T-helper 1 cell treated with Interleukin-12 subunit alpha and Interleukin-12 subunit beta and Interleukin-4 antibody, amounts not matched to agents 30 μg/mL and 1 μg/mL, for 36 hours (primary cell): ENCODE data around the gene UGT1A7.

Experiments used
- H3K27ac Mint-ChIP-seq: one replicate; pipeline ENCODE4 v1.8.0; 2021; ENCODE audit warnings: mild to moderate bottlenecking, mixed read lengths
- H3K27me3 Mint-ChIP-seq: one replicate; pipeline ENCODE4 v1.8.0; 2021; ENCODE audit warnings: low read depth, mixed read lengths
- H3K36me3 Mint-ChIP-seq: one replicate; pipeline ENCODE4 v1.8.0; 2021; ENCODE audit warnings: low read depth, mixed read lengths
- H3K4me1 Mint-ChIP-seq: one replicate; pipeline ENCODE4 v1.8.0; 2021; ENCODE audit warnings: low read depth, mixed read lengths
- H3K4me3 Mint-ChIP-seq: one replicate; pipeline ENCODE4 v1.8.0; 2021; ENCODE audit warnings: mild to moderate bottlenecking, moderate library complexity, mixed read lengths
- H3K9me3 Mint-ChIP-seq: one replicate; pipeline ENCODE4 v1.8.0; 2021; ENCODE audit warnings: mixed read lengths

UGT1A7 gene

DNA sequence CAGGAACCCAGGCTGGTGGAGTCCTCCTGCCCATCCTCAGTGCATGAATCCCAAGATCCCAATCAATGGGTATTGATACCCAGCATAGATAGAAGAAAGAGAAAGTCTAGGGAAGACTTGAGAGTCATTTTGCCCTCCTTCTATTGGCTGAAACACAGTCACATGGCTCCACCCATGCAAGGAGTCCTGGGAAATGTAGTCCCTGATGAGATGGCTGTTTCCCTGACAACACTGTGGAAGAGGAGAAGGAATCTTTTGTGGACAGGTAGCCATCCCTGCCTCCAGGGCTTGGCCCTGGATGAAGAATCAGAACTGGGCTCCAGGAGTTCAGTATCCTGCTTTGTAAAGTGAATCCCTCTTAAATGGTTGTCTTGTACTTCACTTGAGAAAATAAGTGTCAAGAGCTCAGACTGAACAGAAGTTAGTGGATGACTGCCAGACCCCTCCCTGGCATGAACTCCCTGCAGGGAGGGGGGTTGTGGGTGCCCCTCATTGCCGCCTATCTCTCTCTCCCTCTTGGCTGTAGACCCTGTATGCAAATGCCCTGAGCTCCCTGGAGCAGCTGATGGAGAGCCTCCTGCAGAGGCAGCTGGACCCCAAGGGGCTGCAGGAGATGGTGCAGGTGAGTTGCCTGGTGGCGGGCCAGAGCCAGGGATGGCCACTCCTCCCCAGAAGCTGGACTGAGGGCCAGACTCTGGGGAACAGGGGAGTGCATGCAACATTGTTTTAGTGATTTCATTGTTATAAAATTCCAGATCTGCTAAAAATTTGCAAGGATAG lies 132.5 kb downstream of the UGT1A7 start:
- no peaks in the 10 kb centered on the region for H3K4me1 Mint-ChIP-seq
- no peaks in the 10 kb centered on the region for H3K36me3 Mint-ChIP-seq
- H3K27me3 Mint-ChIP-seq, result no peaks in the 10 kb centered on the region
- no peak overlapping the region for H3K27ac Mint-ChIP-seq
- H3K4me3 Mint-ChIP-seq, result no peak overlapping the region
- H3K9me3 Mint-ChIP-seq, result no peaks in the 10 kb centered on the region

DNA sequence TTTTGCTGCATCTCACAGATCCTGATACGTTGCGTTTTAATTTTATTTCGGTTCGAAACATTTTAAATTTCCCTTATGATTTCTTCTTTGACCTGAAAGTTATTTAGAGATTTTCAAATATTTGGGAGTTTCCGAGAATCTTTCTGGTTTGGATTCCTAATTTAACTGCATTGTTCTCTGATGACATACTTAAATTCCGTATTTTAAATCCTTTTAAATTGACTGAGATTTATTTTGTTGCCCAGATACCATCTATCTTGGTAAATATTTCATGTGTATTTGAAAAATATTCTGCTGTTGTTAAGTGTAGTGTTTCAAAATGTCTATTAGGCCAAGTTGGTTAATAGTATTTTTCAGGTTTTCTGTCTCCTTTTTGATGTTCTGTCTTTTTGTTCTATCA lies 134.2 kb downstream of the UGT1A7 start:
- no peaks in the 10 kb centered on the region for H3K27me3 Mint-ChIP-seq
- no peaks in the 10 kb centered on the region for H3K9me3 Mint-ChIP-seq

DNA sequence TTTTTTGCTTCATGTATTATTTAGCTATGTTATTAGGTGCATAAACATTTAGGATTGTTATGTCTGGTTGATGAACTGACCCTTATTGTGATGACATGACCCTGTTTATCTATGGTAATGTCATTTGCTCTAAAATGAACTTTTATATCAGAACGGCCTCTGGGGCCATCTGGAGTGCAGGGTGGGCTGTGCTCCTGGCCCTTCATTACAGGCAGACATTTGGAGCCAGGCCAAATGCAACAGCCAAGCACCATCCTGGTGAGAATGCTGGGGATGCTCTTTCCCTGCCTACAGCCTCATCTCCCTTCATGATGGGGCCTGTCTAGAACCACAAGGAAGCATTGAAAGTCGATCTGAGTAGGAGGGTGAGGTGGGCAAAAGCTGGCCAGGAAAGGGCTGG lies 134.6 kb downstream of the UGT1A7 start:
- H3K9me3 Mint-ChIP-seq, result no peaks in the 10 kb centered on the region
- H3K36me3 Mint-ChIP-seq, result no peaks in the 10 kb centered on the region
- H3K4me1 Mint-ChIP-seq, result no peaks in the 10 kb centered on the region
- H3K4me3 Mint-ChIP-seq, result no peak overlapping the region
- H3K27ac Mint-ChIP-seq, result no peak overlapping the region
- H3K27me3 Mint-ChIP-seq, result no peaks in the 10 kb centered on the region

More for the DNA sequence above, 134.2 kb downstream of the UGT1A7 start:
- Mint-ChIP-seq H3K36me3 (no peaks in the 10 kb centered on the region), H3K4me1 (no peaks in the 10 kb centered on the region), H3K4me3 (no peak overlapping the region), H3K27ac (no peak overlapping the region)

DNA sequence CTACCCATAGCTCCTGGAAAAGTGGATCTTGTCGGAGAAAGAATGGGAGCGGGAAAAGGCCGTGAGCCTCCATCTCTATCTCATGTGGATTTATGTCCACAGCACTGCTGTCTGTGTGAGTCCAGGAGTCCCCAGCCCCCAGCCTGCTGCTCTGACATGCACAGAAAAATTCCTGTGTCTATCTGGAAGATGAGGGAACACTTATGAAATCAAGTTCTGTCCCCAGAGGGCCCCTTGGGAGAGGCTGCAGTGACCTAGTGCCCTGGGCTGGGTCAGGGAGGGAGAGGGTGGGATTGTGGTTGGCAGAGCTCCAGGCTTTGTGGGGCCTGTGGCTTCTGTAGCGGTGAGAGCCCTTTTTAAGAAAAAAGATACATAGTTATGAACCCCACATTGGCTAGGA lies 135.1 kb downstream of the UGT1A7 start:
- no peaks in the 10 kb centered on the region for H3K4me1 Mint-ChIP-seq
- H3K36me3 Mint-ChIP-seq, result no peaks in the 10 kb centered on the region
- no peaks in the 10 kb centered on the region for H3K27me3 Mint-ChIP-seq
- no peak overlapping the region for H3K4me3 Mint-ChIP-seq
- no peaks in the 10 kb centered on the region for H3K9me3 Mint-ChIP-seq
- H3K27ac Mint-ChIP-seq, result no peak overlapping the region

DNA sequence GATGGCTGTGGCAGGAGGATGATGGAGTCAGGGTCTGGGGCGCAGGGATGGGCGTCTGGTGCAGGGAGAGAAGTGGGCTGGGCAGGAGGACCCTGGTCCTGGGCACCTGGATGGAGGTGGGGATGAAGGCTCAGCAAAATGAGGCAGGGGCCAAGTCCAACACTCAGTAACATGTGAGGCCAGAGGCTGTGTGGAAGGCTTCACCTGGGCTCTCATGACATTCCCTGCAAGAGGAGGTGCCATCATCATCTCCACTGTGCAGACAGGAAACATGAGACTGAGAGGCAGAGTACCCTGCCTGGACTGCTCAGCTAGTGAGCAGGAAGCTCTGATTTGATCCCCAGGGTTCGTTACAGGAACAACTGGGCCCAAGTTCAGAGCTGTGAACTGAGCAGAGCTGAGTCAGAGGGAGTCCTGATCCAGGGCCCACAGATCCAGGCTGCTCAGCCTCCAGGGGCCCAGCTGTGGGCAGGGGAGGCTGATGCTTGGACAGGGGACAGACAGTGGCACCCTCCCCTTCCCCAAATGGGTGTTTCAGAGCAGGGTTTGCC lies 135.7 kb downstream of the UGT1A7 start:
- Mint-ChIP-seq H3K4me3 (no peak overlapping the region), H3K4me1 (no peaks in the 10 kb centered on the region), H3K27me3 (no peaks in the 10 kb centered on the region), H3K36me3 (no peaks in the 10 kb centered on the region), H3K9me3 (no peaks in the 10 kb centered on the region), H3K27ac (no peak overlapping the region)

DNA sequence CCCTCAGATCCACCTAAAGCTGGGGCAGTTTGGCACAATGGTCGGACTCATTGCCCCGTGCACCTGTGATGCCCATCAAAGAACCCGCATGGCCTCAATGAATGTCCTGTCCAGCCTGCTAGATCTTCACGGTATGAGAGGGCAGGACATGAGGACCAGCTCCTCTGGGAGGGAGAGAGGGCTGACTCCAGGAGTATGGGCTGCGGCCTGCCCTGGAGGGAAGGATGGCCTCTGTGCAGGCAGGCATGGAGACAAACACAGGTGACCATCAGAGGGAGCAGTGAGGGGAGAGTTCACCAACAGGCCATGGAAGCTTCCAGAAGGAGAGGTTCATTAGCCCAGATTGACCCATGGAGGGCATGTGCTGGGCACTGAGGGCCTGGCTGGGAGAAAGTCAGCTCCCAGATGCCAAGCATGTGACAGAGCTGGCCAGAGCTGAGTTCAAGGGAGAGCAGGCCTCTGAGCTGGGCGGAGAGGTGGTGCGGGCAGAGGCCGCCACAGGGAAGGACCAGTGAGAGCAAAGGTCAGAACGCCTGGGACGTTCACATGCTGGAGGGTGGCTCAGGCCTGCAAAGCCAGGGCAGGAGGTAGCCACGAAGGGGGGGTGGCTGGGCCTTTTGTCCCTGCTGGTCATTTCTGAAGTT lies 136.4 kb downstream of the UGT1A7 start:
- Mint-ChIP-seq H3K4me1 (no peaks in the 10 kb centered on the region), H3K9me3 (no peaks in the 10 kb centered on the region), H3K27ac (no peak overlapping the region), H3K4me3 (no peak overlapping the region), H3K36me3 (no peaks in the 10 kb centered on the region), H3K27me3 (no peaks in the 10 kb centered on the region)

DNA sequence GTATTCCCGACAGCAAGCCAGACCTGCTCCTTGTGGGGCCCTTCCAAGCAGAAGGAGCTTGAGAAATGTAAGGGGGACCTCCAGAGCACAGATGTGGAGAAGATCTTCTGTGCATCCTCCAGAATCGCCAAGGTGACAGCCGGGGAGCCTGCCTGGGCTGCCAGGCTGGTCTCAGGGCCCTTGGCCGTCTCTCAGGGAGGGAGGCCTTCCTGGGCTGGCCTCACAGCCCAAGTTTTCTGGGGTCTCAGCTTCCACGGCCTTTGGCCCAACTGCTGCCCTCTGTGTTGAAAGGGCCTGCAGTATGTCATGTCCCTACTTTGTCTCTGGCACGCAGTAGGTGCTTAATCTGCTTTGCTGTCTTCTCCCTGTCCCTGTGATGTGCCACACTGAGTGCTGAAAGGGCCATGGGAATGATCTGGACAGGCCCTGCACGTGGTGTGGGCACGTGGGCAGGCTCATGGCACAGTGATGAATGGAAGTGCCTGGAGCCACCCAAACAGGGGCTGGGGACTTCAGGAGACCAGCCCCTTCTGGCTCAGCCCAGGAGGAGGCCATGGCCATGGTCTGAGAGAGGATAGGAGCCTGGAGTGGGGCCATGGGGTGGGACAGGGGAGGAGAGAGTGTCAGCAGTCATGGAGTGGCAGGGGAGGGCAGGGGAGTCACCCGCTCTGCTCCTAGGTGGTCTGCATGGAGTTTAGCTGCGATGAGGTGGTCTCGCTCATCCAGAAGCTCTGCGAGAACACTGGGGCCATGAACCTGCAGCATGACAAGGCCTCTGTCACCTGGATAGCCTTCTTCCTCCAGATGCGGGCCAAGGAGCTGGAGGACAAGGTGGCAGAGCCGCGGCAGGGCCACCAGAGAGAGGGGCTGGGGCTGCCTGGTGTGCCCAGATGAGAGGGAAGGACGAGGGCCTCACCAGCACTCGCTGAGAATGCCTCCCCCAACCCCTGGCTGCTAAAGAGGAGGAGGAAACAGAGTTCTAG lies 137.2 kb downstream of the UGT1A7 start:
- Mint-ChIP-seq H3K4me3 (no peak overlapping the region), H3K9me3 (no peaks in the 10 kb centered on the region), H3K27me3 (no peaks in the 10 kb centered on the region), H3K36me3 (no peaks in the 10 kb centered on the region), H3K4me1 (no peaks in the 10 kb centered on the region), H3K27ac (no peak overlapping the region)

DNA sequence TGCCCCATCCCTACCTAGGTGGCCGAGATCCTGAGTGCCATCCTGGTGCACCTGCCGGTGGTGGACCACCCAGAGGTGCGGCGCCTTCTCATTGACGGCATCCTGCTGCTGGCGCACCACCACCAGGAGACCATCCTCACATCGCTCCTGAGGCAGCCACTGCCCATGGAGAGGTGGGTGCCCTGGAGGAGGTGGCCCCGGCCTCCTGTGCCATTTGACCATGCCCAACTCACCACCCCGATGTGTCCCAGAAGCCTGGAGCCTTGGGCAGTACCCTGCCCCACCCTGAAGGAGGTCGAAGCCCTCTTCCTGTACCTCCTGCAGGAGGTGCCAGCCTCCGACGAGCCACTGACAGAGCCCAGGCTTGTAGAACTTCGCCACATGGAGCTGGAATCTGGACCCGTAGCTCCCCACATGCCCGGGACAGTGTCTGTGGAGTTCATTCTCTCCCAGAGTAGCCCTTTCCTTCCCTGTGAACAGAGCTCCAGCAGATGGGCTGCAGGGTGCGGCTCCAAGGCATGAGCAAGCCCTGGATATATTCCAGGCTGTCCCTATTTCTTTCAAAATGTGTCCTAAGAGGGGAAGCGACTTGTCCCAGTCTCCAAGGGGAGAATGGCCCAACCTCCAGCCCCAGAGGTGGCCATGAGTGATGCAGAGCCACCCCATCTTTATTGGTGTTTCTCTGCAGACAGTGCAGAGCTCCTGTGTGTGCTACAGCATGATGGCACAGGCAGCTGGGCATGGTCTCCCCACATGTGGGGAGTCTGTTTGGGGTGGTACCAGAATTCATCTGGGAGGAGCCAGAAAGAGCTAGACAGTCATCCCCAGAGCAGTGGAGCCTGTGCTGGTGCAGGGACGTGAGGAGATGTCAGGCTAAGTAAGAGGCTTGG lies 138.4 kb downstream of the UGT1A7 start:
- Mint-ChIP-seq H3K9me3 (no peaks in the 10 kb centered on the region), H3K27ac (no peak overlapping the region)

DNA sequence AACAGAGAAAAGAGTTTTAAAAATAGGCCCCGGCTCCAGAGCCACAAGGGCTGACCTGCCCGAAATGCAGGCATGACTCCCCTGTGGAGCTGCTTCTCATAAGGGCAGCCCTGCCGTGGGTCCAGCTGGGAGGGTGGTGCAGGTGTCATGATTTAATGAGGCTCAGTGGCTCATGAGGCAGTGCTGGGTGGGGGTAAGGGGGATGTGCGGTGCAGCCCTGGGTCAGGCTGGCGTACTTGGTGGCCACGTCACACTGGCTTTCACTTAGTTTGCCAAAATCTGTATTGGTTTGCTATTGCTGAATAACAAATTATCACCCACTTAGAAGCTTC lies 139.0 kb downstream of the UGT1A7 start:
- Mint-ChIP-seq H3K27ac (no peak overlapping the region), H3K4me1 (no peaks in the 10 kb centered on the region), H3K4me3 (no peak overlapping the region), H3K27me3 (peaks cover 8% of the 10 kb centered on the region), H3K36me3 (no peaks in the 10 kb centered on the region), H3K9me3 (no peaks in the 10 kb centered on the region)

More for the DNA sequence above, 138.4 kb downstream of the UGT1A7 start:
- no peak overlapping the region for H3K4me3 Mint-ChIP-seq
- no peaks in the 10 kb centered on the region for H3K36me3 Mint-ChIP-seq
- no peaks in the 10 kb centered on the region for H3K4me1 Mint-ChIP-seq
- peaks cover 3% of the 10 kb centered on the region for H3K27me3 Mint-ChIP-seq

DNA sequence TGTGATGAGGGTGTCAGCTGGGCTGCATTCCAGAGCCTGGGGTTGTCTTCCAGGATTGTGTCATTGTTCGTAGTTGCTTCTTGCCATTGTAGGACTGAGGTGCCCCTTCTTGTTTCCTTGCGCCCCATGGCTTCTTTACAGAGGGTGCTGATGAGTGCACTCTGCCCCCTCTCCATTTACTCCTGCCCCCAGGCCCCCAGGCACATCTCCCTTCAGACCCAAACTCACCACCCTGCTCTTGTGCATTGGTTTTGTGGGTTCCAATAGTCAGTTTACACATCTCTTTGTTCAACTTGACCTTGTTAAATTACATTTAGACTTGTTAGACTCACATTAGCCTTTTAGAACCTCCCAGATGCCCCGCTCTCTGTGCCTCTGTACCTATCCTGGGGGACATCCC lies 139.5 kb downstream of the UGT1A7 start:
- Mint-ChIP-seq H3K27me3 (peaks cover 10% of the 10 kb centered on the region), H3K27ac (no peak overlapping the region), H3K9me3 (no peaks in the 10 kb centered on the region), H3K4me3 (no peak overlapping the region), H3K4me1 (no peaks in the 10 kb centered on the region), H3K36me3 (no peaks in the 10 kb centered on the region)

DNA sequence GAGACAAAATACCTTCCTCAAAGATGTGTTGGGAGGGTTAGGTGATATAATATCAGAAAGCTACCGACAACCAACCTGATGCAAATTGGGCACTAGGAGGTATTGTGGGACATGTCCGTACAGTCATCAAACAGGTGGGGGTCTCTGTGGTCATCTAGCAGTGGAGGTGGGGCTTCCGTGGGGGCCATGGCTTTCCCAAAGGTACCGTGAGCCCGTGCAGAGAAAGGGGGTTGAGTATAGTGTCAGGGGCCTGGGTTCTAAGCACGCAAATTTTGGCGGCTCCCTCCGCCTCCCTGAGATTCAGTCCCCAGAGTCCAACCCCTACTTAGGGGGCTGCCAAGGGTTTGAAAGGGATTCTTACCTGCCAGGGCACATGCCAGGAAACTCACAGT lies 140.0 kb downstream of the UGT1A7 start:
- H3K9me3 Mint-ChIP-seq, result no peaks in the 10 kb centered on the region
- no peak overlapping the region for H3K27ac Mint-ChIP-seq
- no peaks in the 10 kb centered on the region for H3K4me1 Mint-ChIP-seq
- no peaks in the 10 kb centered on the region for H3K36me3 Mint-ChIP-seq
- peaks cover 12% of the 10 kb centered on the region for H3K27me3 Mint-ChIP-seq
- H3K4me3 Mint-ChIP-seq, result no peak overlapping the region

DNA sequence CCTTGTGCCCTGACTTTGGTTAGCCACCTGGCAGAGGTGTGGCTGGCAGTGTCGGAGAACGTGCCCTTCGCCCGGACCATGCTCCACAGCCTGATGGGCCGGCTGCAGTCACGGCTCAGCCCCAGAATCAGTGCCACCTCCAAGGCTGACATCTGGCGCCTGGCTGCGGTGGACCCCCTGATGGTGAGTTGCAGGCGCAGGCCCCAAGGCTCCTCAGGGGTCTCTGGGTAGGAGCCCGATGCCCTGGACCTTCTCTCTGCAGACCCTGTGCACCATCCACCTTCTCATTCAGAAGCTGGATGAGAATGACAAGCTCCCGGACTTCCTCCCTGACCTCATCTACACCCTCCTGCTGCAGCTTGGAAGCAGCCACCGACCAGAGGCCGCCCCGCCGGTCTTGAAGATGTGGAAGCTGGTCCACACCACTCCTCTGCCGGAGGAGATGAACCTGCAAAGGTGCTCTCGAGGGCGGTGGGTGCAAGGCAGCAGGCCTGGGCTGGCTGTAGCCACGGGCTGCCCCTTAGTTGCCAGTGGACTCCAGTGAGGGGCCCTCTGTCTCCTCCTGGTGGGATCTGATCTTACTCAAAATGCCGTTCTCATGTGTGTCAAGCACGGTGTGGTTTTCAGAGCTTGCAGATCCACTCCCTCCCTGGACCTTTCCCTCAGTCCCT lies 140.5 kb downstream of the UGT1A7 start:
- Mint-ChIP-seq H3K9me3 (no peaks in the 10 kb centered on the region), H3K27me3 (peaks cover 12% of the 10 kb centered on the region)

More for the DNA sequence above, 140.5 kb downstream of the UGT1A7 start:
- H3K27ac Mint-ChIP-seq, result no peak overlapping the region
- H3K36me3 Mint-ChIP-seq, result no peaks in the 10 kb centered on the region
- no peak overlapping the region for H3K4me3 Mint-ChIP-seq
- no peaks in the 10 kb centered on the region for H3K4me1 Mint-ChIP-seq
